ENCODE measurements around the gene NEU1.
"Not testable (repeated sequence)": the region's sequence is repeated elsewhere in the genome, so short reads cannot be mapped to it uniquely, and the experiment has no call there.

NEU1 gene

GRCh38 chr6:31851485-31851832 lies 11.2 kb downstream of the NEU1 start:
- Histone ChIP-seq H3K4me1 (ENCODE audit: insufficient read depth, low read length) (no peaks in the 10 kb centered on the region), H3K36me3 (ENCODE audit: insufficient read depth, low read length) (no peaks in the 10 kb centered on the region), H3K9me3 (ENCODE audit: control insufficient read depth, insufficient read depth, low read length) (no peaks in the 10 kb centered on the region), H3K9ac (ENCODE audit: low read depth, low read length) (peak overlapping the region; percentile 37; the same call in 1 of the 2 replicates)

- H3K9ac ChIP-seq (ENCODE audit: low read depth, low read length): peak overlapping the region; percentile 9; the same call in 1 of the 2 replicates
- H3K4me1 ChIP-seq (ENCODE audit: insufficient read depth, low read length): no peaks in the 10 kb centered on the region
- no peaks in the 10 kb centered on the region for H3K36me3 ChIP-seq (ENCODE audit: insufficient read depth, low read length)
- no peaks in the 10 kb centered on the region for H3K9me3 ChIP-seq (ENCODE audit: control insufficient read depth, insufficient read depth, low read length)
These were observed 11.7 kb downstream of the NEU1 start for GRCh38 chr6:31850765-31851484.

GRCh38 chr6:31847276-31847978 lies 15.2 kb downstream of the NEU1 start:
- Histone ChIP-seq H3K9me3 (ENCODE audit: control insufficient read depth, insufficient read depth, low read length) (no peaks in the 10 kb centered on the region), H3K36me3 (ENCODE audit: insufficient read depth, low read length) (no peaks in the 10 kb centered on the region), H3K4me1 (ENCODE audit: insufficient read depth, low read length) (no peaks in the 10 kb centered on the region), H3K9ac (ENCODE audit: low read depth, low read length) (no peak overlapping the region)

- Histone ChIP-seq H3K9me3 (ENCODE audit: control insufficient read depth, insufficient read depth, low read length) (no peaks in the 10 kb centered on the region), H3K36me3 (ENCODE audit: insufficient read depth, low read length) (peaks cover 12% of the 10 kb centered on the region; the same call in 1 of the 2 replicates), H3K9ac (ENCODE audit: low read depth, low read length) (no peak overlapping the region), H3K4me1 (ENCODE audit: insufficient read depth, low read length) (no peaks in the 10 kb centered on the region)
These were observed 18.1 kb downstream of the NEU1 start for GRCh38 chr6:31844507-31844906.

GRCh38 chr6:31842053-31842452 lies 20.6 kb downstream of the NEU1 start:
- no peaks in the 10 kb centered on the region for H3K9me3 ChIP-seq (ENCODE audit: control insufficient read depth, insufficient read depth, low read length)
- no peak overlapping the region for H3K9ac ChIP-seq (ENCODE audit: low read depth, low read length)
- H3K4me1 ChIP-seq (ENCODE audit: insufficient read depth, low read length): peaks cover 8% of the 10 kb centered on the region
- peaks cover 36% of the 10 kb centered on the region for H3K36me3 ChIP-seq (ENCODE audit: insufficient read depth, low read length)

- Histone ChIP-seq H3K36me3 (ENCODE audit: insufficient read depth, low read length) (peaks cover 48% of the 10 kb centered on the region), H3K4me1 (ENCODE audit: insufficient read depth, low read length) (peaks cover 17% of the 10 kb centered on the region)
- not testable (repeated sequence) for H3K9ac ChIP-seq (ENCODE audit: low read depth, low read length); H3K9me3 ChIP-seq (ENCODE audit: control insufficient read depth, insufficient read depth, low read length)
These were observed 22.9 kb downstream of the NEU1 start for GRCh38 chr6:31839779-31840126.

- Histone ChIP-seq H3K9ac (ENCODE audit: low read depth, low read length) (no peak overlapping the region), H3K36me3 (ENCODE audit: insufficient read depth, low read length) (peaks cover 48% of the 10 kb centered on the region), H3K4me1 (ENCODE audit: insufficient read depth, low read length) (peaks cover 17% of the 10 kb centered on the region)
These were observed 23.7 kb downstream of the NEU1 start for GRCh38 chr6:31838968-31839367.

GRCh38 chr6:31838114-31838553 lies 24.5 kb downstream of the NEU1 start:
- Histone ChIP-seq H3K36me3 (ENCODE audit: insufficient read depth, low read length) (peaks cover 48% of the 10 kb centered on the region), H3K4me1 (ENCODE audit: insufficient read depth, low read length) (peaks cover 17% of the 10 kb centered on the region)
- H3K9ac ChIP-seq (ENCODE audit: low read depth, low read length); H3K9me3 ChIP-seq (ENCODE audit: control insufficient read depth, insufficient read depth, low read length): not testable (repeated sequence)

More at GRCh38 chr6:31838968-31839367, 23.7 kb downstream of the NEU1 start:
- no peaks in the 10 kb centered on the region for H3K9me3 ChIP-seq (ENCODE audit: control insufficient read depth, insufficient read depth, low read length)

- Histone ChIP-seq H3K4me1 (ENCODE audit: insufficient read depth, low read length) (peaks cover 17% of the 10 kb centered on the region), H3K9ac (ENCODE audit: low read depth, low read length) (peak overlapping the region; percentile 100; the same call in 1 of the 2 replicates), H3K36me3 (ENCODE audit: insufficient read depth, low read length) (peaks cover 48% of the 10 kb centered on the region), H3K9me3 (ENCODE audit: control insufficient read depth, insufficient read depth, low read length) (no peaks in the 10 kb centered on the region)
These were observed 25.1 kb downstream of the NEU1 start for GRCh38 chr6:31837369-31838113.

GRCh38 chr6:31836474-31837368 lies 25.9 kb downstream of the NEU1 start:
- Histone ChIP-seq H3K9ac (ENCODE audit: low read depth, low read length) (peak overlapping the region; percentile 100), H3K36me3 (ENCODE audit: insufficient read depth, low read length) (peaks cover 48% of the 10 kb centered on the region), H3K4me1 (ENCODE audit: insufficient read depth, low read length) (peaks cover 17% of the 10 kb centered on the region), H3K9me3 (ENCODE audit: control insufficient read depth, insufficient read depth, low read length) (no peaks in the 10 kb centered on the region)

- Histone ChIP-seq H3K36me3 (ENCODE audit: insufficient read depth, low read length) (peaks cover 48% of the 10 kb centered on the region), H3K4me1 (ENCODE audit: insufficient read depth, low read length) (peaks cover 17% of the 10 kb centered on the region), H3K9me3 (ENCODE audit: control insufficient read depth, insufficient read depth, low read length) (no peaks in the 10 kb centered on the region), H3K9ac (ENCODE audit: low read depth, low read length) (peak overlapping the region; percentile 100)
These were observed 26.6 kb downstream of the NEU1 start for GRCh38 chr6:31836047-31836473.

- H3K4me1 ChIP-seq (ENCODE audit: insufficient read depth, low read length): peaks cover 17% of the 10 kb centered on the region
These were observed 28.0 kb downstream of the NEU1 start for GRCh38 chr6:31834367-31835250.

More at GRCh38 chr6:31834367-31835250, 28.0 kb downstream of the NEU1 start:
- Histone ChIP-seq H3K9ac (ENCODE audit: low read depth, low read length) (peak overlapping the region; percentile 100), H3K36me3 (ENCODE audit: insufficient read depth, low read length) (peaks cover 37% of the 10 kb centered on the region), H3K9me3 (ENCODE audit: control insufficient read depth, insufficient read depth, low read length) (no peaks in the 10 kb centered on the region)
